ENCODE results near the gene RAB30.

DNA sequence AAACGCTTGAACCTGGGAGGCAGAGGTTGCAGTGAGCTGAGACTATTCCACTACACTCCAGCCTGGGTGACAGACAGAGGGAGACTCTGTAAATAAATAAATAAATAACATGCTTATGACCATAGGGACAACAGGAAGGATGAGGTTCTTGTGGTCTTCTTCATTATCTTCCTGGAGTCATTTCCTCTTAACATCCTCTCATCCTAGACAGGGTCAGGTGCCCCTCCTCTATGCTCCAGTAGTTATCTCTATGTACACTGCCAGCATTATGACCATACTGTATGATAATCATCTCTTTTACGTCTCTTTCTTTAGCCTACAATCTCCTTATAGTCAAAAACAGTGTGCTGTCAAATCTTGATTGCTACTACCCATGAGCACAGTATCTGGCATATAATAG, 17.7 kb downstream of the RAB30 start:
- TF ChIP-seq, protein P1, sequence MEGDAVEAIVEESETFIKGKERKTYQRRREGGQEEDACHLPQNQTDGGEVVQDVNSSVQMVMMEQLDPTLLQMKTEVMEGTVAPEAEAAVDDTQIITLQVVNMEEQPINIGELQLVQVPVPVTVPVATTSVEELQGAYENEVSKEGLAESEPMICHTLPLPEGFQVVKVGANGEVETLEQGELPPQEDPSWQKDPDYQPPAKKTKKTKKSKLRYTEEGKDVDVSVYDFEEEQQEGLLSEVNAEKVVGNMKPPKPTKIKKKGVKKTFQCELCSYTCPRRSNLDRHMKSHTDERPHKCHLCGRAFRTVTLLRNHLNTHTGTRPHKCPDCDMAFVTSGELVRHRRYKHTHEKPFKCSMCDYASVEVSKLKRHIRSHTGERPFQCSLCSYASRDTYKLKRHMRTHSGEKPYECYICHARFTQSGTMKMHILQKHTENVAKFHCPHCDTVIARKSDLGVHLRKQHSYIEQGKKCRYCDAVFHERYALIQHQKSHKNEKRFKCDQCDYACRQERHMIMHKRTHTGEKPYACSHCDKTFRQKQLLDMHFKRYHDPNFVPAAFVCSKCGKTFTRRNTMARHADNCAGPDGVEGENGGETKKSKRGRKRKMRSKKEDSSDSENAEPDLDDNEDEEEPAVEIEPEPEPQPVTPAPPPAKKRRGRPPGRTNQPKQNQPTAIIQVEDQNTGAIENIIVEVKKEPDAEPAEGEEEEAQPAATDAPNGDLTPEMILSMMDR (IDR thresholded peaks at IDR 0.05), result no peak
- TF ChIP-seq EZH2phosphoT487 (IDR thresholded peaks at IDR 0.05), result no peak

All from neural progenitor cell (in vitro differentiated cells).